GM12878 (cell line): ENCODE results near the gene GSTM2. TPM values are rescaled to one million over a fixed set of nuclear protein-coding genes. Genes with fewer than 3 reads are reported as not detected.

Source experiments
- ATAC-seq: fragments of 200-7000 bp; cut with Tn5 transposase; 3 replicates; pipeline ENCODE4 v1.9.1; 2020; ENCODE audit warnings: mild to moderate bottlenecking, moderate library complexity
- BruUV-seq: library from RNA; stranded (reverse); fragments of 400-500 nt; replicated peaks from 2 replicates; lab custom pipeline; 2021; lab: Mats Ljungman, UMichigan
- CTCF ChIA-PET: fragments of 300-600 bp; sonication (Branson Sonifier 250); formaldehyde crosslinking; extraction: SDS; loops from one replicate; lab custom pipeline; 2021; ENCODE audit warnings: inconsistent platforms; lab: Yijun Ruan, JAX
- POLR2A ChIA-PET: fragments of 350-600 bp; formaldehyde crosslinking; extraction: SDS; loops from one replicate; lab custom pipeline; 2021; ENCODE audit warnings: inconsistent platforms; lab: Charles Lee
- RAD21 ChIA-PET: fragments of 300-600 bp; sonication (Branson Sonifier 250); formaldehyde crosslinking; loops from one replicate; lab custom pipeline; 2023; ENCODE audit warnings: antibody characterized with exemption; ENCODE audit not compliant: unreplicated experiment; lab: Charles Lee
- SMC1A ChIA-PET: fragments of 300-600 bp; sonication (Branson Sonifier 250); formaldehyde crosslinking; loops from one replicate; lab custom pipeline; 2023; ENCODE audit not compliant: unreplicated experiment, uncharacterized antibody; lab: Charles Lee
- DNase-seq: peaks from one replicate; pipeline ENCODE4 v3.0.0-alpha.2; 2011; ENCODE audit warnings: low read depth, low spot score
- FAIRE-seq: peaks from 3 replicates; lab custom pipeline; 2011; peaks lifted over from hg19 to GRCh38; lab: Jason Lieb, UNC
- H2AFZ ChIP-seq: 2 replicates; pipeline ENCODE4 v1.6.0; 2011; ENCODE audit warnings: low read depth, low read length, control low read depth; ENCODE audit not compliant: control insufficient read depth
- H3K27ac ChIP-seq: 2 replicates; pipeline ENCODE4 v1.5.1; 2011; ENCODE audit warnings: control low read depth; ENCODE audit not compliant: control insufficient read depth, insufficient read depth
- H3K27me3 ChIP-seq, 2 experiments: replicated peaks in 1 of 2; 2 replicates each; pipeline versions ENCODE4 v1.6.0 to v1.6.1; 2011; ENCODE audit warnings: low read length in 1 of 2; ENCODE audit not compliant: control insufficient read depth in 2 of 2, insufficient read depth in 2 of 2
- H3K36me3 ChIP-seq, 2 experiments: 2 replicates each; pipeline ENCODE4 v1.5.1; 2011; ENCODE audit warnings: low read length in 1 of 2; ENCODE audit not compliant: control insufficient read depth in 2 of 2, insufficient read depth in 2 of 2
- H3K4me1 ChIP-seq: 2 replicates; pipeline ENCODE4 v1.6.1; 2011; ENCODE audit warnings: mild to moderate bottlenecking, low read length, moderate library complexity, mixed read lengths; ENCODE audit not compliant: control insufficient read depth, insufficient read depth
- H3K4me2 ChIP-seq: 2 replicates; pipeline ENCODE4 v1.6.0; 2011; ENCODE audit warnings: control low read depth; ENCODE audit not compliant: control insufficient read depth, insufficient read depth
- H3K4me3 ChIP-seq: fragments of 200-600 bp; sonication (generic); 2 replicates; pipeline ENCODE4 v1.5.1; 2016
- H3K79me2 ChIP-seq: 2 replicates; pipeline ENCODE4 v1.6.0; 2011; ENCODE audit warnings: low read length; ENCODE audit not compliant: control insufficient read depth, insufficient read depth
- H3K9ac ChIP-seq: 2 replicates; pipeline ENCODE4 v1.8.0; 2011; ENCODE audit warnings: low read length, control low read depth, mixed read lengths; ENCODE audit not compliant: control insufficient read depth, insufficient read depth
- H3K9me3 ChIP-seq: replicated peaks from 3 replicates; pipeline ENCODE4 v1.5.1; 2011; ENCODE audit warnings: mild to moderate bottlenecking, low read length; ENCODE audit not compliant: control insufficient read depth, insufficient read depth
- H4K20me1 ChIP-seq: 2 replicates; pipeline ENCODE4 v1.6.0; 2011; ENCODE audit not compliant: control insufficient read depth, insufficient read depth
- ATF7 ChIP-seq: fragments of 450-650 bp; IDR thresholded peaks from 2 replicates; pipeline ENCODE4 v1.6.1; 2016; ENCODE audit warnings: low read depth, mild to moderate bottlenecking
- BCLAF1 ChIP-seq: fragments of 450-650 bp; IDR thresholded peaks from 2 replicates; pipeline ENCODE4 v1.6.1; 2017; ENCODE audit warnings: antibody characterized with exemption, mild to moderate bottlenecking, moderate library complexity
- CHD2 ChIP-seq: IDR thresholded peaks from 2 replicates; pipeline ENCODE4 v1.6.1; 2011; ENCODE audit warnings: low read depth, low read length, improper control_type of control experiment, borderline replicate concordance
- E2F8 ChIP-seq: fragments of 450-650 bp; IDR thresholded peaks from 2 replicates; pipeline ENCODE4 v1.6.1; 2018; ENCODE audit warnings: mild to moderate bottlenecking, low read depth, moderate library complexity; ENCODE audit not compliant: partially characterized antibody
- FOXM1 ChIP-seq: IDR thresholded peaks from 2 replicates; pipeline ENCODE4 v1.6.1; 2012; ENCODE audit warnings: low read depth, mild to moderate bottlenecking, inconsistent platforms, low read length, moderate library complexity
- MAX ChIP-seq: IDR thresholded peaks from 2 replicates; pipeline ENCODE4 v1.6.1; 2012; ENCODE audit warnings: low read depth, low read length, improper control_type of control experiment
- MLLT1 ChIP-seq: fragments of 450-650 bp; IDR thresholded peaks from 2 replicates; pipeline ENCODE4 v1.6.1; 2016; ENCODE audit warnings: mild to moderate bottlenecking
- MTA3 ChIP-seq: IDR thresholded peaks from 2 replicates; pipeline ENCODE4 v1.6.1; 2012; ENCODE audit warnings: low read length, inconsistent platforms, borderline replicate concordance
- NFYB ChIP-seq: IDR thresholded peaks from 2 replicates; pipeline ENCODE4 v1.6.1; 2011; ENCODE audit warnings: low read depth, mild to moderate bottlenecking, low read length, improper control_type of control experiment, moderate library complexity; ENCODE audit not compliant: insufficient read depth
- SPI1 ChIP-seq: IDR thresholded peaks from 2 replicates; pipeline ENCODE4 v1.6.1; 2011; ENCODE audit warnings: low read depth, mild to moderate bottlenecking, low read length, moderate library complexity, borderline replicate concordance; ENCODE audit not compliant: insufficient read depth
- YY1 ChIP-seq: IDR thresholded peaks from 2 replicates; pipeline ENCODE4 v1.6.1; 2011; ENCODE audit warnings: low read depth, mild to moderate bottlenecking, low read length
- ZNF24 ChIP-seq: fragments of 450-650 bp; IDR thresholded peaks from 2 replicates; pipeline ENCODE4 v1.6.1; 2017; ENCODE audit warnings: antibody characterized with exemption, mild to moderate bottlenecking
- WGBS: methylation state at CpG from one replicate; pipeline ENCODE4 v1.1.6; 2016; ENCODE audit warnings: low lambda C conversion rate; ENCODE audit not compliant: insufficient replicate concordance, insufficient coverage; ENCODE audit errors: missing lambda C conversion rate; 5-methylcytosine and 5-hydroxymethylcytosine counted together
- in situ Hi-C: fragments of 300-500 bp; cut with MboI; formaldehyde crosslinking; loops from 9 replicates; pipeline ENCODE4 v1.14.3; 2018; ENCODE audit warnings: mixed read lengths
- intact Hi-C: fragments of 100-400 bp; cut with micrococcal nuclease; formaldehyde crosslinking; loops from one replicate; pipeline ENCODE4 v1.14.2; 2022; ENCODE audit not compliant: unreplicated experiment
- polyA plus RNA-seq, 11 experiments: library from polyadenylated mRNA; depleted of rRNA in 4 of 11; unstranded in 6 of 11; stranded (reverse) in 5 of 11; fragments of >200 nt; fragmentation: Nextera tagmentation in 4 of 11; fragmentation: Illumina TruSeq in 1 of 11; extraction: Ambion mirVana in 4 of 11; extraction: Trizol in 1 of 11; gene quantifications; 1 replicate in 1 of 11; 2 replicates in 10 of 11; pipeline versions ENCODE4 v1.2.1 to v1.2.3, GENCODE V29; 2011 to 2016; ENCODE audit warnings: inconsistent platforms in 2 of 11, missing spikeins in 2 of 11, low read depth in 1 of 11
- total RNA-seq, 4 experiments: library from RNA; depleted of rRNA in 3 of 4; stranded (reverse); fragments of >200 nt in 3 of 4; fragmentation: Illumina TruSeq in 1 of 4; extraction: Trizol in 1 of 4; gene quantifications; 2 replicates each; pipeline versions ENCODE4 v1.2.1 to v1.2.3, GENCODE V29; 2013 to 2021

The GSTM2 gene
- total and polyA plus RNA-seq, 10 of the 15 experiments (the other 5 are each of a cell fraction or from before 2014, with no cell fraction given): 8.3 to 32.3 (median 20.2) TPM

- TF ChIP-seq E2F8 (no peak), FOXM1 (no peak)
Observed at GRCh38 chr1:109620401-109620791, 47.5 kb upstream of the GSTM2 start (continued).

GRCh38 chr1:109620841-109621286 lies 47.0 kb upstream of the GSTM2 start:
- no peaks in the 10 kb centered on the region; a peak in 2 of 4 replicates for H3K36me3 ChIP-seq
- BruUV-seq: no TSS peak
- peak overlapping the region; percentile 85 for H3K4me3 ChIP-seq
- H3K9ac ChIP-seq: peak overlapping the region; percentile 86
- ChIA-PET CTCF (interaction anchor here (0.6 to 2.4 kb wide), 10 partner anchors 9 to 390 kb away, joined by 4 to 16 read pairs (median 6); partner anchors contain the start of genes AHCYL1 and GNAI3), SMC1A (interaction anchor here (2.4 to 2.7 kb wide), 2 partner anchors 72 to 75 kb away, joined by 17 to 18 read pairs; partner anchors contain the start of gene GNAI3), RAD21 (interaction anchor here (0.6 to 2.3 kb wide), 7 partner anchors 10 to 410 kb away, joined by 3 to 10 read pairs (median 3); no protein-coding TSS in a partner anchor), POLR2A (interaction anchor here (0.6 to 3.4 kb wide), 5 partner anchors 19 to 138 kb away, joined by 3 to 34 read pairs (median 4); partner anchors contain the start of gene GNAI3)
- intact Hi-C loops: loop anchor here (5.0 kb wide), 1 partner anchor 129 kb away; the partner anchor contains the start of gene CYB561D1
- DNase-seq (peak; percentile 66), ATAC-seq (peak; percentile 81), FAIRE-seq (peak; percentile 73)
- peak overlapping the region; percentile 89 for H3K4me2 ChIP-seq
- peaks cover 51% of the 10 kb centered on the region for H3K79me2 ChIP-seq
- peak overlapping the region; percentile 72 for H3K27ac ChIP-seq
- H4K20me1 ChIP-seq: no peaks in the 10 kb centered on the region
- H3K9me3 ChIP-seq: no peaks in the 10 kb centered on the region
- H2AFZ ChIP-seq: peak overlapping the region; percentile 83
- in situ Hi-C loops: loop anchor here (5.0 kb wide), 2 partner anchors 74 to 134 kb away; partner anchors contain the start of gene GNAI3
- under 1% methylated on average over 16 of the region's 18 CpGs for WGBS
- no peaks in the 10 kb centered on the region for H3K27me3 ChIP-seq
- peaks cover 41% of the 10 kb centered on the region for H3K4me1 ChIP-seq
- TF ChIP-seq ATF7 (peak; percentile 24; the same call in 1 of the 2 replicates), SPI1 (0 out of 2 replicates have a peak, but pooled peaks have one; percentile 19), ZNF24 (no peak), MLLT1 (no peak), BCLAF1 (no peak), MTA3 (no peak), NFYB (no peak), MAX (peak; percentile 71), YY1 (peak; percentile 50), CHD2 (peak; percentile 48; the same call in 1 of the 2 replicates)
